ENCODE measurements around the gene FOXL3.
A peak's percentile ranks its signal among the peaks of the same experiment; 100 is the strongest.
"Not testable (repeated sequence)": the region's sequence is repeated elsewhere in the genome, so short reads cannot be mapped to it uniquely, and the experiment has no call there.

The FOXL3 gene

DNA sequence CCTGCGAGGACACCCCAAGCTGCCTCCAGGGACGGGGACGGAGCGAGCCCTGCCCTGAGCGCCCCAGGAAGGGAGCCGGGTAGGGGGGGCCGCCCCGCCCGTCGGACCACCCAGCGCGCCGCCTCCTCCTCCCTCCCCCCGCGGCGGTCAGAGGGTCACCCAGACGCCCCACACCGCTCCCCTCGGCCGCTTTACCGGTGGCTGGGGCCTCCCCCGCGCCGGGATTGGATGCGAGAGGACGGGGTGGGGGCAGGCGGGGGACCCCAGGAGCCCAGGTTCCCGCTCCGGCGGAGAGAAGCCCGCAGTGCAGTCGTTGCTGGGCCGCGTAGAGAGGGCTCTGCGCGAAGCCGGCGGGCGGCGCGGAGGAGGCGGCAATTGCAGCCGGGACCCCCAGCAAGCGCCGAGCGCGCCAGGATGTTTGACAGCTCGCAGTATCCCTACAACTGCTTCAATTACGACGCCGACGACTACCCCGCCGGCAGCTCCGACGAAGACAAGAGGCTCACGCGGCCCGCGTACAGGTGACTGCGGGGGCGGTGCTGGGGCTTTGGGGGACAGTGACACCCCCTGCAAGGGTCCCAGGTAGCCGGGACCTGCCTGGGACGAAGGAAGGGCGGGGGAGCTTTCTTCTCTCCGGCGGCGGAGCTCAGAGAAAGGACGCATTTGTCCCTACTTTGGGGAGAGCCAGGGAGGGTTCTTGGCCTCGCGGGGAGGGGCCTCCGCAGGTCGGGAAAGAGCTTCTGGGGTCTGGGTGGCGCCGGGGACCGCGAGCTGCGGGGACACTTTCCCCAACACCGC, at the start of gene FOXL3:
Gene FOXL3 (plus strand): TSS at position 415 of the 798 bp plus-strand sequence. CDS start 0 bp downstream, at position 415.
- no peak for DNase-seq

DNA sequence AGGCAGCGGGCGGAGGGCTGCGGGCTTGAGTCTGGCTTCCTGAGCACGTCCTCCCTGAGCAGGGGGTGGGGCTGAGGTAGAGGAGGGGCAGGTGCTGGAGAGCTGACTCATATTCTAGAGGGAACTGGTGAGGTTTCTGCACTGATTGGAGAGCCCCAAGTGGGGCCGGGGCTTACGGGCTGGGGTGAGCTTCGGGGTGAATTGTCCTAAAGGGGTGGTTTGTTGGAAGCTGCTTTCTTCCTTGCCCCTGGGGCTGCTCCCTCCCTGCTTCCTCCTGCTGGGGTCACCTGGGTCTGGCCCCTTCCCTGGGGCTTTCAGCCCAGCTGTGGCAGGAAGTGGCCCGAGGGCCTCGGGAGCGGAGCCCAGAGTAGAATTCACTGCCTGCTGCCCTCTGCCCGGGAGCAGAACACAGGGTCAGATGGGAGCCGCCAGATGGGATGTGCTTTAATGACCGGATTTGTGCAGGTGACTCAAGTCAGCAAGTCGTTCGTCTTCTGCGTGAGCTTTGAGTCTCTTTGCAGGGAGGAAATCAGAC, 49.0 kb upstream of the FOXL3 start:
- no peak for DNase-seq

DNA sequence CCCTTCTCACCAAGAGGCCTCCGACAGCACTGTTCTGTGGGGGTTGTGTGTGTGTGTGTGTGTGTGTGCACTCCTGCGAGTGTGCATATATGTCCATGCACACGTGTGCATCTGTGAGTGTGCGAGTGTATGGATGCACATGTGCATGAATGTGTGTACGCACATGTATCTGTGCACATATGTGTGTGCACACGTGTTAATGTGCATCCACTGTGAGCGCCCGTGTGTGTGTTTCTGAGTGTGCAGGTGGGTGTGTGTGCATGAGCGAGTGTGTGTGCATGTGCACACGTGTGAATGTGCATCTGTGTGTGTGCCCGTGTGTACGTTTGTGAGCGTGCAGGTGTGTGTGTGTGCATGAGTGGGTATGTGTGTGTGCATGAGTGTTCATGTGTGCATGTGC, 48.5 kb upstream of the FOXL3 start:
- no peak for DNase-seq

DNA sequence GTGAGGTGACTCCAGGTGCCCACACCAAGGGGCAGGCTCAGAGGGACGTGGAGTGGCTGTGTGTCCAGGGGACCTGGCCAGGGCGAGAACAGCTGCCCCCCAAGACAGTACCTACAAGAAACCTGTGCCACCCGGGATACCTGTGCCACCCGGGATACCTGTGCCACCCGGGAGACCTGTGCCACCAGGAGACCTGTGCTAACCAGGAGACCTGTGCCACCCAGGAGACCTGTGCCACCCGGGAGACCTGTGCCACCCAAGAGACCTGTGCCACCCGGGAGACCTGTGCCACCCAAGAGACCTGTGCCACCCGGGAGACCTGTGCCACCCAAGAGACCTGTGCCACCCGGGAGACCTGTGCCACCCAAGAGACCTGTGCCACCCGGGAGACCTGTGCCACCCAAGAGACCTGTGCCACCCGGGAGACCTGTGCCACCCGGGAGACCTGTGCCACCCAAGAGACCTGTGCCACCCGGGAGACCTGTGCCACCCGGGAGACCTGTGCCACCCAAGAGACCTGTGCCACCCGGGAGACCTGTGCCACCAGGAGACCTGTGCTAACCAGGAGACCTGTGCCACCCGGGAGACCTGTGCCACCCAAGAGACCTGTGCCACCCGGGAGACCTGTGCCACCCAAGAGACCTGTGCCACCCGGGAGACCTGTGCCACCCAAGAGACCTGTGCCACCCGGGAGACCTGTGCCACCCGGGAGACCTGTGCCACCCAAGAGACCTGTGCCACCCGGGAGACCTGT, 47.0 kb upstream of the FOXL3 start:
- not testable (repeated sequence) for DNase-seq

DNA sequence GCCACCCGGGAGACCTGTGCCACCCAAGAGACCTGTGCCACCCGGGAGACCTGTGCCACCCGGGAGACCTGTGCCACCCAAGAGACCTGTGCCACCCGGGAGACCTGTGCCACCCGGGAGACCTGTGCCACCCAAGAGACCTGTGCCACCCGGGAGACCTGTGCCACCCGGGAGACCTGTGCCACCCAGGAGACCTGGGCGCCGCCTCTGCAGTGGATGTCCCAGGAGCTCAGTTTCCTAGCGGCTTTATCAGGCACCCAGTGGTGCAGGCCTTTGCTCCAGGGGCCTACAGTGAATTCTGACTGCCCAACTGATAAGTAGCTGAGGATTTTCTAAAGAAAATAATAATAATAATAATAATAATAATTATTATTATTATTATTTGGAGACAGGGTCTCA, 46.4 kb upstream of the FOXL3 start:
- not testable (repeated sequence) for DNase-seq

DNA sequence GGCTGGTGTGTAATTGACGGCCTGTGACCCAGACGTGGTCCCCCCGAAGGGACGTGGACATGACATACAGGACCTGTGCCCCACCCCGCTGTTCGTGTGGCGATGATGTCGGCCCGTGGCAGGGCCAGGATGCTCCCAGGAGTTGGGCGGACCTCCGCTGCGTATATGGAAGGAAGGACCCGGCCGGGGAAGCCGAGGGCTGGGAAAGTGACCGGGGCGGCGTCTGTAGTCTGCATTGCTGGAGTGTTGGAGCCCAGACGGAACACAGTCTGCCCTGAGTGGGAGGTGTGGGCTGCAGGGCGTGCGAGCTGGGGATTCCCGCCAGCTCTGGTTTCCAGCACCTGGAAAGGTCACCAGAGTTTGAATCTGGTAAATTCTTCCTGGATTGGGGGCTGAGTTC, 45.0 kb upstream of the FOXL3 start:
- DNase-seq, result no peak

DNA sequence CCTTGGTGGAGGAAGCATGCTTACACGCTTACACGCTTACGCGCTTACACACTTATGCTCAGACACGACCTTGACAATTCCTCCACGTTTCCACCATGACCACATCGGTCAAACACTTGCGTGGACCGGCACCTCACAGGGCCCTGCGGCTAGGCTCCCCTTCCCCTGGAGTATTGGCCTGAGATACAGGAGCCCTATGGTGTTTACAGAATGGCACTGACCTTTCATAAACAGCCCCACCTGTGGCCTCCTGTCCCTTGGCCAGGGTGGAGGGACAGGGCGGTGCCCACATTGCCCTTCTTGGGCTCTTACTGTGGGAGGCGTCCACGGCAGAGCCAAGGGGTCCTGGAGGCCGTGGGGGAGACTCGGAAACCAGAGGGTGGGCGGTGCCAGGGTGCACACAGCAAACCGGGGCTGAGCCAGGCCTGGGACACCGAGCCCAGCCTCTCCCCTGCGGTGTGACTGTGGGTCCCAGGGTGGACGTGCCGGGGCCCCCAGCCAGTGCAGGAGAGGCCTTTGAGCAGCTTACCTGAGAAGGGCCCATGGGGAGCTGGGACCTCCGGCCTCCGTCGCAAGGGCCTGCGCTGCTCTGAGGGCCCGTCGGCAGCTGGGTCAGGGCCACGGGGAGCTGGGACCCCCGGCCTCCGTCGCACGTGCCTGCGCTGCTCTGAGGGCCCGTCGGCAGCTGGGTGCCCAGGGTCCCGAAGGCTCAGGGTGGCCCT, 44.2 kb upstream of the FOXL3 start:
- DNase-seq, result no peak

DNA sequence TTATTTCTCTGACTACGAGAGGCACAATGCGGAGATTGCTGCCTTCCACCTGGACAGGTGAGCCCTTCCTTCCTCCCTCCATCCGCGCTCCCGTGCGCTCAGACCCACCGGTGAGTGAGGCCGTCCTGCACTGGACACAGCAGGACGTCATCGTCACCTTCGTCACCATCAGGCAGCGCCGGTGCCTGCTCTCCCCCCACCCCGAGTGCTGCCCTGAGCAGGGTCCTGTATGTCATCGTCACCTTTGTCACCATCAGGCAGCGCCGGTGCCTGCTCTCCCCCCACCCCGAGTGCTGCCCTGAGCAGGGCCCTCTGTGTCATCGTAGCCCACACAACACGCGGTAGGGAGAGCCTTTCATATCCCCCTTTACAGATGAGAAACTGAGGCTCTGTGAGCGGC, 43.5 kb upstream of the FOXL3 start:
- no peak for DNase-seq

DNA sequence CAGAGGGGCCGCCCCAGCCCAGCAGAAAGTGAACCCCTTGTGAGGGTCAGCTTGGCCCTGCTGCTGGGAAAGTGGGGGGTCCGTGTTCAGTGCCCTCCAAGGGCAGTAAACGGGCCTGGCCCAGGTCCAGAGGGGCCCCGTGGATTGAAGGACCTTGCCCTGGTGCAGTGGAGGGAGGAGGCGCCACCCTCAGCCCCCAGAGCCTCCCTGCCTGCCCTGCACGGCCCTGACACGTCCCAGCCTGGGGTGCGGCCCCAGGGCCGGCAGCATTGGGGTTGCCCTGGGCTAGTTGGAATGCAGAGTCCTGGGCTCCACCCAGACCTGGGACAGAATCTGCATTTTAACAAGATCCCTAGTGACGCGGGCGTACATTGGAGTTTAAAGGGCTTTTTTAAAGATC, 42.8 kb upstream of the FOXL3 start:
- no peak for DNase-seq

DNA sequence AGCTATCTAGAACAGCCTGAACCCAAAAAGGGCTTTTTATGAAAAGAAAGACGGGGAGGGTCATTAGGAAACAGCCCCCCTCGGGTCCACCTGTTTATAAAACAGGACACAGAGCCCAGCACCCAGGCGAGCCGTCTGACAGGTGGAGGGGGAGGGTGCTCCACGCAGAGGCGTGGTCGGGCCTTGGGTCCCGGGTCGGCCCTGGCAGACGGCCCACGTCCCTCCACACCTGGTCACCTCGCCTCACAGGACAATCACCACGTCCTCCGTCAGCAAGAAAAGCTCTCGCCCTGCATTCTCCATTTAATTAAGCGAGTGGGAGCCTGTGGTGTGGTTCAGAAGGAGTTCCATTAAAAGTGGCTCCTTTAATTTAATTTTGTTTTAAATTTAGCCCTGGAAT, 42.3 kb upstream of the FOXL3 start:
- peak; percentile 29 for DNase-seq

DNA sequence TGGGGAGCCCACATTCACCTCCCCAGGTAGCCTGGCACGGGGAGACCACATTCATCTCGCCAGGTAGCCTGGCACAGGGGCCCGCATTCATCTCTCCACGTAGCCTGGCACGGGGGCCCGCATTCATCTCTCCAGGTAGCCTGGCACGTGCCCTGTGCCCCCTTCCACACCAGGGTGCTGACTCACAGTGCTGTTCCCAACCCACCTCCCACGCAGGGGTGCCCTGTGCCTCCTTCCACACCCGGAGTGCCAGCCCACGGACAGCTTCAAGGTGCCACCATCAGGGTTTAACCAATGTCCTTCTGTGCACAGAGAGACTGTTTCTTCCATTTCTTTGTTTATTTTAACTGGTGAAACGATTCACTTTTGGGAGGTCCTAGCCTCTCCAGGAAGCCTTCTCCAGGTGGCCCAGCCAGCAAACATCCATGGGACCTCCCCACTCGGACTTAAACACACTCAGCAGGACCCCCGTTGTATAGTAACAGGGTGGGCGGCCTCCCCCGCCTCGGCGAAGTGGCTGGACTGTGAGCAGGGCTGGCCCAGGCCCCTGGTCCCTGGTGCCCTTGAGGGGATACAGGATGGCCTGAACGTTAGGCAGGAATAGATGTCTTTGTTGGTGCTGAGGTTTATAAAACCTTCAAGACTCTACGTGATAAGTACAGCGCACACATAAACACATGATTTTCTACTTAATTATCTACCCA, 41.1 kb upstream of the FOXL3 start:
- DNase-seq, result no peak

DNA sequence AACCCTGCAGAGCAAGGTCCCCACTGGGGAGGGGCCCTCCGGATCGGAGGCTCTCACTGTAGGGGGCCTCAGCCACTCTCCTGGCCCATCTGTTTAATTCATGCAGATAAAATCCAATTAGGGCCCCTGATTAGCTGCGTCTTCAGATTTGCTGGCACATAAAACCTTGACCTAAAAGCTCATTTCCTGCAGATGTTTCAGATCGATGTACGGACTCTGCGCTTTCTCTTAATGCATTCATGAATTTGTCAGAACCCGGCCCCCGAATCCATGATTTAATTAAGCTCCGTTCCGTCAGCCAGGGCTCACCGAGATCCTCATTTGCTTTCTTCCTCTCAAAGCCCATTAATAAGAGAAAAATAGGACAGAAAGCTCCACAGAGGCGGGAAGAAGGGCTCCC, 40.0 kb upstream of the FOXL3 start:
- no peak for DNase-seq

DNA sequence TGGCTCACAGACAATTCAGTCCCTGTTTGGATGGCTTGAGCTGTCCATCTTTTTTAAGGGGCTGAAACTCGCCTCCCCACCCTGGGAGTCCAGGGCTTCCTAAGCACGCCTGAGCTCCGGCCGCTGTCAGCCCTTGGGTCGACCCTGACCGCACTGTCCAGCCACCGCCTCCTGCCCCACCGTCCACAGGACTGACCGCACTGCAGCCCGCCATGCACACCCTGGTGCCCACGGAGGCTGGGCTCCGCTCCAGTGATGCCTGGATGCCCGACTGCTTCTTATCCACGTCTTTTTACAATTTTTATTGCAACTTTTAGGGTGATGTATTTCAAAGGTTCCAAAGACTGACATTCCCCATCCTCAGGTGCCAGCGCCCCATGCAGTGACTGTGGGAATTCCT, 39.4 kb upstream of the FOXL3 start:
- no peak for DNase-seq

DNA sequence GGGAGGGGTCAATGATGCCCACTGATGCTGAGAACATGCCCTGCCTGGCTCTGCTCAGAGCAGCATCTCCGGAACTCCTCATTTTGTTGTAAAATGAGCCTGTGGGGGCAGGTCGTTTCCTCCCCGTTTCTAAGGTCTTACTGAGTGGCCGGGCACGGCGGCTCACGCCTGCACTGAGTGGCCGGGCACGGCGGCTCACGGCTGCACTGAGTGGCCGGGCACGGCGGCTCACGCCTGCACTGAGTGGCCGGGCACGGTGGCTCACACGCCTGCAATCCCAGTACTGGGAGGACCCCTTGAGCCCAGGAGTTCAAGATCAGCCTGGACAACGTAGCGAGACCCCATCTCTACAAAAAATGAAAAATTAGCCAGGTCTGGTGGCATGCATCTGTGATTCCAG, 39.0 kb upstream of the FOXL3 start:
- DNase-seq, result no peak

DNA sequence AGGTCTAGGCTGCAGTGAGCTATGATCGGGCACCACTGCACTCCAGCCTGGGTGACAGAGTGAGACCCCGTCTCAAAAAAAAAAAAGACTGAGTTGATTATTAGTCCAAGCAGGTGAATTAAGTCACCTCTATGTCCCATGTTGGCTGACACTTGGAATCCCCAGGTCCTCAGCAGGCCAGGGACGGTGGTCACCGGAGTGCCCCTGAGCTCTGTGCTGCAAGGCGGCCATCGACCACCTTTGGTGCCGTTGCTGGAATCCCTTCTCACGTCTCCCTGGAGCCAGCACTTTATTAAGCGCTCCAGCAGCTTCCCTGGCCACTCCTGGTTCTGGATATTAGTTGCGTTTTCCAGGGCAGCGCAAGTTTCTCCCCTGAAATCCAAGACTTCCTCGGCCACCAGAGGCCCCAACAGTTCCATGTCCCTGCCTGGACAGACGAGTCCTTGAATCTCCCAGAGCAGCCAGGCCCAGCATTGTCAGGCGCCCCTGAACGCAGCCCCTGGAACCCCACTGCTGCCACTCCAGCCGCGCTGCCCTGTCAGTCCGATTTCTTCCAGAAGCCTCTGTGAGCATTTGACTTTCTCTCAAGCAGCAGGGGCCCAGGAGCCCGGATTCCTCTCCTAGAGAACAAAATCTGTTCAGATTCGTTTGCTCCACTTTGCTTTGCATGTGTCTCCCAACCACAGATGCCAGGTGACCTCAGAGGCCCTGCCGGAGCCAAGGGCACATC, 38.4 kb upstream of the FOXL3 start:
- no peak for DNase-seq

DNA sequence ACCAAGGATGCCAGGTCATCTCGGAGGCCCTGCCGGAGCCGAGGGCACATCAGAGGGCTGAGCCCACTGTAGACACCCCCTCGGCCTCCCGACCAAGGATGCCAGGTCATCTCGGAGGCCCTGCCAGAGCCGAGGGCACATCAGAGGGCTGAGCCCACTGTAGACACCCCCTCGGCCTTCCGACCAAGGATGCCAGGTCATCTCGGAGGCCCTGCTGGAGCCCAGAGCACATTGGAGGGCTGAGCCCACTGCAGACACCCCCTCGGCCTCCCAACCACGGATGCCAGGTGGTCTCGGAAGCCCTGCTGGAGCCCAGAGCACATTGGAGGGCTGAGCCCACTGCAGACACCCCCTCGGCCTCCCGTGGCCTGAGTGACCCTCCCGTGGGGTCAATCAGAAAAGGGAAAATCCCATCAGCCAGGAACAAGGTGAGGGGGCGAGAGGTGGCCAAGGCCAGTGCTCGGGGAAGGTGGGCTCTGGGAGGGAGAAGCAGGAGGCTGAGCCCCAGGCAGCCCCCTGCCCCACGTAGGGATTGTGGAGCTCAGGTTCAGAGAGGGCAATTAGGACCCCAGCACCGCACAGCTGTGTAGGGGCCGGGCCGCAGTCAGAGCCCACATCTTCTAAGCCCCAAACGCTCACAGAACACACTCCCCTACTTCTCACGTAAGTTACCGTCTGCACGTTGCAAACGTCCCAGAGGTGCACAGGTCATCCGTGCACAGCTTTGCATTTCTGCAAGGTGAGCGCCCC, 37.6 kb upstream of the FOXL3 start:
- DNase-seq, result no peak

DNA sequence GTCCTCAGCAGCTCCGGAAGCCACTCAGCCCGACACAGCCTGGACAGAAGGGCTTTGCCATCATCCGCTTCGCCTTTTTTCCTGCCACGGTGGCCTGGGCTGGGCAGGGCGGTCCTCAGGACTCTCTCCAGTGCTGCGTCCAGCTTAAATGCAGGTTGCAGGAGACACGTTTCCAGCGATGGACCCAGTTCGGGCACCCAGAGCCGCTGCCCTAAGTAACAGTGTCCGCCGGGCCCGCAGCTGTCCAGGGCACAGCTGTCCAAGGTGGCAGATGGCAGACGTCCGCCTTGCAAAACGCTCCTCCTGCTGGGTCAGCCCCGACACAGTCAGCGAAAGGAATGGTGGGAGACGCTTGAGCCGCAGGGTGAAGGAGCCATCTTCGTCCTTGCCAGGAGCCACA, 37.0 kb upstream of the FOXL3 start:
- DNase-seq, result no peak

DNA sequence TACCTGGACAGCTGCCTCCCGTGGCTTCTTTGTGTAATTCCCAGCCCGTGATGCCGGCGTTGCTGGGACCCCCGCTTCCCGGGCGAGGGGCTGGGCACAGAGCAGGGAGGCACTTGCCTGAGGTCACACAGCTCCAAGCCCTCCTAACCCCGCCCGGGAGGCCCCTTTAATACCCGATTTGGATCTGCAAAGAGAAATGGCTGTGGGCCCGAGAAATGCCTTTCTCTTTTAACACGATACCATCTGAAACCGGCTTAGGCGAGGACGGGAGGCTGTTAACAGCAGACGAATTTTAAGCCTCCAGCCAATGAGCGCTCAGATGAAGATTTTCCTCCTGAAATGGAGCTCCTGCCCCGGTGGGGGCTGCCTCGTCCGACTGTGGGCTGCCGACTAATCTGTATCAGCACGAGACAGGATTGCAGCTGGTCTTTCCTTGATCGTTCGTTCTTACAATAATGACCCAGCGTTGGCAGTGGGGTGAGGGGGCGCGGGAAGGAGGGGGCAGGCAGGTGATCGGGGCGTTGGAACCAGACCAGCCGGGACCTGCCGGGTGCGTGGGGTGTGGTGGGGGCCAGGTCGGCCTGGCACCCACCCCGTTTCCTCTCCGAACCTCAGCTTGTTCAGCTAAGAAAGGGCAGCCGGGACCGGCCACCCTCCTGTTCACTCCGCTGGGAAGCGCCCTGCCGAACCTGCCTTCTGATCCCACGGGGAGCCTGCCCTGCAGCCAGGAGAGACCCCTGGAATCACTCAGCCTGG, 36.2 kb upstream of the FOXL3 start:
- DNase-seq, result no peak

DNA sequence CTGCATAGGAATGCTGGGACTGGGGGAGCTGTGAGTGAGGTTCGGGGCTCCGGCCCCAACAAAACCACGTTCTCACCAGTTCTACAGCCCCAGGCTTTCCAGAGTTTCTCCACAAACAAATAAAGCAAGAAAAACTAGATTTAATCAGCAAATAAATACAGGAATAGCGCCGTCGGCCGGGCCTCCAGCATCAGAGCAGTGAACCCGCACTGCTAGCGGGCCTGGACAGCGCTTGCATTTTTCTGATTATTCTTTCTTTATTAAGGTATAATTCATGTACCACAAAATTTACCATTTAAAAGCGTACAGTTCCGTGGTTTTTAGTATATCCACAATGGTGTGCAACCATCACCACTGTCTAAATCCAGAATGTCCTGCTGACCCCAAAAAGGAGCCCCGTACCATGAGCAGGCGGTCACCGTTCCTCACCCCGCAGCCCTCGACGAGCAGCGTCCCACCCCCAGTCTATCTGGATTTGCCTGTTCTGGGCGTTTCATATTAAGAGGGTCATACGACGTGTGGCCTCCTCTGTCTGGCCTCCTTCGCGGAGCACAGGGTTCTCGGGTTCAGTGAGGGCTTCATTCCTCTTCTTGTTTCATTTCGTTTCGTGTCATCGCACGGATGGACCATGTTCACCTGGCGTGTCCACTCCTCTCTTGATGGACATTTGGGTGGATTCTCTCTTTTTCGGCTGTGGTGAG, 35.5 kb upstream of the FOXL3 start:
- no peak for DNase-seq

DNA sequence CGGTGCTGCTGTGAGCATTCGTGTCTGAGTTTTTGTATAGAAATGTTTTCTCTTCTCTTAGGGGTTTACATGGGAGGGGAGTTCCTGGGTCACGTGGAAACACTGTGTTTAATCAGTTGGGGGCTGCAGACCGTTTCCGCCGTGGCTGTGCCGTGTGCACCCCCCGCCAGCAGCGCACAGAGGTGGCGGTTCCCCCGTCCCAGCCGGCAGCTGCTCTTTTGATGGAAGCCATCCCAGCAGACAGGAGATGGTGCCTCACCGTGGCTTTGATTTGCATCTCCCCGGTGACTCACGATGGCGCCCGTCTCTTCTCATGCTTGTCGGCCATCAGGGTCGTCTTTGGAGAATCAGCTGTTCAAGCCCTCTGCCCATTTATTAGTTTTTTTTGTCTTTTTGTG, 34.9 kb upstream of the FOXL3 start:
- no peak for DNase-seq
